GM12865 (cell line): ENCODE results near the gene IPO8.

Source experiments
- DNase-seq: peaks from one replicate; pipeline ENCODE4 v3.0.0; 2010; ENCODE audit warnings: low read depth
- H3K4me3 ChIP-seq: 2 replicates; pipeline ENCODE4 v1.5.1; 2011; ENCODE audit warnings: mild to moderate bottlenecking, low read depth, low read length, control low read depth
- CTCF ChIP-seq: IDR thresholded peaks from 2 replicates; pipeline ENCODE4 v1.5.1; 2011; ENCODE audit warnings: low read length, control low read depth, low read depth, inconsistent platforms; ENCODE audit not compliant: insufficient read depth; ENCODE audit errors: missing control alignments

The IPO8 gene

GRCh38 chr12:30726647-30727046 is 31.0 kb upstream of the IPO8 start:
- DNase-seq: no peak
- no peak for TF ChIP-seq CTCF
- no peak overlapping the region for H3K4me3 ChIP-seq

- H3K4me3 ChIP-seq: no peak overlapping the region
- no peak for DNase-seq
- TF ChIP-seq CTCF: no peak
These were observed 30.1 kb upstream of the IPO8 start for GRCh38 chr12:30725739-30726138.

- DNase-seq: no peak
- no peak for TF ChIP-seq CTCF
- no peak overlapping the region for H3K4me3 ChIP-seq
These were observed 23.4 kb upstream of the IPO8 start for GRCh38 chr12:30719060-30719459.

- no peak overlapping the region for H3K4me3 ChIP-seq
- DNase-seq: no peak
- TF ChIP-seq CTCF: no peak
These were observed 12.1 kb upstream of the IPO8 start for GRCh38 chr12:30707613-30708342.

GRCh38 chr12:30706476-30706875 is 10.8 kb upstream of the IPO8 start:
- no peak overlapping the region for H3K4me3 ChIP-seq
- no peak for TF ChIP-seq CTCF
- no peak for DNase-seq

- no peak for TF ChIP-seq CTCF
- DNase-seq: no peak
- H3K4me3 ChIP-seq: no peak overlapping the region
These were observed 5.4 kb upstream of the IPO8 start for GRCh38 chr12:30701056-30701455.
